DOHH2 (cell line): ENCODE measurements around the gene EPB41L3.

Source experiments
- CTCF ChIP-seq: fragments of 200-600 bp; sonication (generic); IDR thresholded peaks from one replicate; pipeline ENCODE4 v1.5.1; 2014; ENCODE audit warnings: antibody characterized with exemption, mild to moderate bottlenecking, low read depth, low read length; ENCODE audit not compliant: poor library complexity, severe bottlenecking
- EZH2phosphoT487 ChIP-seq: fragments of 200-600 bp; sonication (generic); IDR thresholded peaks from 2 replicates; pipeline ENCODE4 v1.6.1; 2017; ENCODE audit warnings: borderline replicate concordance, mild to moderate bottlenecking, antibody characterized with exemption, low read length, moderate library complexity, mixed read lengths

GRCh38 chr18:5389356-5389755 lies 154.4 kb downstream of the EPB41L3 start:
- no peak for TF ChIP-seq CTCF
- TF ChIP-seq EZH2phosphoT487, result no peak
